ENCODE results near the gene ALG12. TPM values are rescaled to one million over a fixed set of nuclear protein-coding genes. Genes with fewer than 3 reads are reported as not detected.

The ALG12 gene
- total RNA-seq, 1 donor from 2014 or later = 26.2 TPM

DNA sequence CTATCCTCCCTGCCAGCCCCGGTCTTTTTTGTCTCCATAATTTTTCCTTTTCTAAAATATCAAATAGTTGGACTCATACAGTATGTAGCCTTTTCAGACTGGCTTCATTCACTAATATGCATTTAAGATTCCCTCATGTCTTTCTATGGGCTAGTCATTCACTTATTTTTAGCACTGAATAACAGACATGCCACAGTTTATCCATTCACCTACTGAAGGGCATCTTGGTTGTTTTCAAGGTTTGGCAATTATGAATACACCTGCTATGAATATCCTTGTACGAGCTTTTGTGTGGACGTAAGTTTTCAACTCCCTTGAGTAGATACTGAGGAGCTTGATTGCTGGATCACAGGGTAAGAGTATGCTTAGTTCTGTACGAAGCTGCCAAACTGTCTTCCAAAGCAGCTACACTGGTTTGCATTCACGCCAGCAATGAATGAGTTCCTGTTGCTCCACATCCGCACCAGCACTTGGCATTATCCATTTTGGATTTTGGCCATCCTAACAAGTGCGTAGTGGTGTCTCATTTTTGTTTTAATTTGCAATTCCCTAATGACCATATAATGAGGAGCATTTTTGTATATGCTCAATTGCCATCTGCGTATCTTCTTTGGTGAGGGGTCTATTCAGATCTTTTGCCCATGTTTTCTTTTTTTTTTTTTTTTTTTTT lies 21.1 kb downstream of the ALG12 start:
- no peak overlapping the region for H3K4me3 ChIP-seq (ENCODE audit: insufficient read depth, low read depth, low read length)
- H4K20me1 ChIP-seq (ENCODE audit: insufficient read depth, low read length) = peaks cover 29% of the 10 kb centered on the region
- TF ChIP-seq, protein P1, sequence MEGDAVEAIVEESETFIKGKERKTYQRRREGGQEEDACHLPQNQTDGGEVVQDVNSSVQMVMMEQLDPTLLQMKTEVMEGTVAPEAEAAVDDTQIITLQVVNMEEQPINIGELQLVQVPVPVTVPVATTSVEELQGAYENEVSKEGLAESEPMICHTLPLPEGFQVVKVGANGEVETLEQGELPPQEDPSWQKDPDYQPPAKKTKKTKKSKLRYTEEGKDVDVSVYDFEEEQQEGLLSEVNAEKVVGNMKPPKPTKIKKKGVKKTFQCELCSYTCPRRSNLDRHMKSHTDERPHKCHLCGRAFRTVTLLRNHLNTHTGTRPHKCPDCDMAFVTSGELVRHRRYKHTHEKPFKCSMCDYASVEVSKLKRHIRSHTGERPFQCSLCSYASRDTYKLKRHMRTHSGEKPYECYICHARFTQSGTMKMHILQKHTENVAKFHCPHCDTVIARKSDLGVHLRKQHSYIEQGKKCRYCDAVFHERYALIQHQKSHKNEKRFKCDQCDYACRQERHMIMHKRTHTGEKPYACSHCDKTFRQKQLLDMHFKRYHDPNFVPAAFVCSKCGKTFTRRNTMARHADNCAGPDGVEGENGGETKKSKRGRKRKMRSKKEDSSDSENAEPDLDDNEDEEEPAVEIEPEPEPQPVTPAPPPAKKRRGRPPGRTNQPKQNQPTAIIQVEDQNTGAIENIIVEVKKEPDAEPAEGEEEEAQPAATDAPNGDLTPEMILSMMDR (IDR thresholded peaks at IDR 0.05; ENCODE audit: insufficient read depth, low read depth, low read length) = no peak
- TF ChIP-seq EZH2 (IDR thresholded peaks at IDR 0.05; ENCODE audit: insufficient read depth, low read length) = no peak
- no peaks in the 10 kb centered on the region for H3K27me3 Mint-ChIP-seq (ENCODE audit: low read depth, unreplicated experiment)
- H2AFZ ChIP-seq (ENCODE audit: low read depth, low read length) = no peak overlapping the region
- peaks cover 2% of the 10 kb centered on the region for H3K36me3 ChIP-seq (ENCODE audit: insufficient read depth, low read length)
- FAIRE-seq (no peak), DNase-seq (ENCODE audit: low read depth) (no peak)
- no peak overlapping the region for H3K4me2 ChIP-seq (ENCODE audit: low read length)
- H3K4me3 Mint-ChIP-seq (ENCODE audit: unreplicated experiment) = no peak overlapping the region
- H3K27ac ChIP-seq (ENCODE audit: low read depth, low read length) = no peak overlapping the region
- no peak overlapping the region for H3K27ac Mint-ChIP-seq (ENCODE audit: unreplicated experiment)
- no peaks in the 10 kb centered on the region for H3K4me1 Mint-ChIP-seq (ENCODE audit: low read depth, unreplicated experiment)
- peaks cover 4% of the 10 kb centered on the region for H3K9me3 ChIP-seq (ENCODE audit: insufficient read depth, low read depth, low read length)
- peaks cover 4% of the 10 kb centered on the region for H3K79me2 ChIP-seq (ENCODE audit: insufficient read depth, low read length)
- no peaks in the 10 kb centered on the region for H3K4me1 ChIP-seq (ENCODE audit: insufficient read depth, low read length)
- H3K36me3 Mint-ChIP-seq (ENCODE audit: low read depth, unreplicated experiment) = peaks cover 25% of the 10 kb centered on the region
- no peak overlapping the region for H3K9ac ChIP-seq (ENCODE audit: low read length)
- H3K27me3 ChIP-seq (ENCODE audit: insufficient read depth, low read length) = no peaks in the 10 kb centered on the region
- peaks cover 4% of the 10 kb centered on the region for H3K9me3 Mint-ChIP-seq (ENCODE audit: unreplicated experiment)

DNA sequence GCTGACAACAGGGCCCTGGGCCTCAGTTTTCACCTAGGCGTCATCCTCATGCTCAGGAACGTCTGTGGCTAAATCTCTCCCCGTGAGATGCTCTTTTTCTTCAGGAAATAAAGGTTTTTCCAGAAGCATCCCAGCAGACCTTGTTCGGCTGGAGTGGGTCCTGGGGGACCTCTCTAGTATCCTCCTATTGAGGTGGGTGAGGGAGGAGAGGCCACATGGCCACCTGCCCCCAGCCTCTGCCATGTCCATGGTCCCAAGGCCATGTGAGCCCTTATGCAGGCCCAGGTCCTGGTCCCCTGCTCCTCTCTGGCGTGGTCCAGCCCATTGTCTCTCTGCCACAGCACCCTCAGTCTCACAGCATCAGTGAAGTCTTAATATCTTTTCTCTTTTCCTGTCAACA lies 22.0 kb downstream of the ALG12 start:
- Mint-ChIP-seq H3K4me1 (ENCODE audit: low read depth, unreplicated experiment) (no peaks in the 10 kb centered on the region), H3K9me3 (ENCODE audit: unreplicated experiment) (peaks cover 5% of the 10 kb centered on the region)
- no peak for FAIRE-seq

More for the DNA sequence above, 22.0 kb downstream of the ALG12 start:
- Mint-ChIP-seq H3K27me3 (ENCODE audit: low read depth, unreplicated experiment) (no peaks in the 10 kb centered on the region), H3K36me3 (ENCODE audit: low read depth, unreplicated experiment) (peaks cover 30% of the 10 kb centered on the region), H3K27ac (ENCODE audit: unreplicated experiment) (no peak overlapping the region), H3K4me3 (ENCODE audit: unreplicated experiment) (no peak overlapping the region)
- Histone ChIP-seq H2AFZ (ENCODE audit: low read depth, low read length) (no peak overlapping the region), H3K27ac (ENCODE audit: low read depth, low read length) (no peak overlapping the region), H3K27me3 (ENCODE audit: insufficient read depth, low read length) (no peaks in the 10 kb centered on the region), H3K4me2 (ENCODE audit: low read length) (no peak overlapping the region), H3K79me2 (ENCODE audit: insufficient read depth, low read length) (peaks cover 4% of the 10 kb centered on the region), H3K9me3 (ENCODE audit: insufficient read depth, low read depth, low read length) (no peaks in the 10 kb centered on the region), H3K36me3 (ENCODE audit: insufficient read depth, low read length) (peaks cover 2% of the 10 kb centered on the region), H3K4me1 (ENCODE audit: insufficient read depth, low read length) (no peaks in the 10 kb centered on the region), H4K20me1 (ENCODE audit: insufficient read depth, low read length) (peaks cover 24% of the 10 kb centered on the region), H3K4me3 (ENCODE audit: insufficient read depth, low read depth, low read length) (no peak overlapping the region), H3K9ac (ENCODE audit: low read length) (no peak overlapping the region)
- no peak for DNase-seq (ENCODE audit: low read depth)
- TF ChIP-seq, protein P1 (IDR thresholded peaks at IDR 0.05; ENCODE audit: insufficient read depth, low read depth, low read length) = no peak
- no peak for TF ChIP-seq EZH2 (IDR thresholded peaks at IDR 0.05; ENCODE audit: insufficient read depth, low read length)
